NT2/D1 (cell line): ENCODE data around the gene RNF141.

Experiments
- SUZ12 ChIP-seq: IDR thresholded peaks from 2 replicates; pipeline ENCODE4 v1.6.1; 2011; ENCODE audit not compliant: insufficient read length, insufficient read depth; ENCODE audit errors: extremely low read depth
- YY1 ChIP-seq: IDR thresholded peaks from 2 replicates; pipeline ENCODE4 v1.6.1; 2011; ENCODE audit not compliant: insufficient read length, insufficient read depth

GRCh38 chr11:10590218-10590915 is 49.4 kb upstream of the RNF141 start:
- TF ChIP-seq YY1 (no peak), SUZ12 (no peak)
